HCT116 (cell line): ENCODE results near the gene BBS9. TPM values are rescaled to one million over a fixed set of nuclear protein-coding genes. Genes with fewer than 3 reads are reported as not detected.

ENCODE experiments used
- ATAC-seq: fragments of 200-7000 bp; cut with Tn5 transposase; 2 replicates; pipeline ENCODE4 v1.9.1; 2020; ENCODE audit warnings: mild to moderate bottlenecking, moderate library complexity
- BruUV-seq: library from RNA; stranded (reverse); fragments of 400-500 nt; replicated peaks from 2 replicates; lab custom pipeline; 2021; lab: Mats Ljungman, UMichigan
- CTCF ChIA-PET: fragments of 300-600 bp; sonication (Branson Sonifier 250); formaldehyde crosslinking; loops from one replicate; lab custom pipeline; 2021; ENCODE audit warnings: antibody characterized with exemption; lab: Charles Lee
- POLR2A ChIA-PET: fragments of 300-600, 350-600 bp; sonication (Branson Sonifier 250); formaldehyde crosslinking; loops from one replicate; lab custom pipeline; 2021; ENCODE audit warnings: antibody characterized with exemption; lab: Charles Lee
- RAD21 ChIA-PET, 2 experiments: fragments of 300-600 bp; sonication (Branson Sonifier 250); formaldehyde crosslinking; loops; one replicate each; lab custom pipeline; 2023; ENCODE audit warnings: low total read pairs in 2 of 2; ENCODE audit not compliant: uncharacterized antibody in 2 of 2, unreplicated experiment in 2 of 2, low non-redundant PET in 1 of 2; lab: Charles Lee
- DNase-seq: peaks from one replicate; pipeline ENCODE4 v3.0.0-alpha.2; 2010; ENCODE audit warnings: low read depth, low spot score
- H2AFZ ChIP-seq: fragments of 200-600 bp; shearing (Covaris generic), sonication (generic); 2 replicates; pipeline ENCODE4 v1.6.1; 2017; ENCODE audit warnings: low read depth, mixed run types, mixed read lengths, antibody characterized with exemption, low read length; ENCODE audit not compliant: poor library complexity, severe bottlenecking
- H3K27ac ChIP-seq: 2 replicates; pipeline ENCODE4 v1.5.1; 2012; ENCODE audit warnings: low read depth, low read length
- H3K27me3 ChIP-seq: fragments of 200-600 bp; sonication (generic); 2 replicates; pipeline ENCODE4 v1.6.1; 2016; ENCODE audit warnings: mixed run types, low read length, mixed read lengths; ENCODE audit not compliant: insufficient read depth
- H3K36me3 ChIP-seq, 2 experiments: fragments of 200-500 bp in 1 of 2; fragments of 200-600 bp in 1 of 2; sonication (Bioruptor generic) in 1 of 2; sonication (generic) in 1 of 2; 2 replicates each; pipeline versions ENCODE4 v1.5.1 to v1.6.1; 2014 to 2016; ENCODE audit warnings: low read length in 2 of 2, inconsistent platforms in 1 of 2, mixed read lengths in 1 of 2, mixed run types in 1 of 2; ENCODE audit not compliant: insufficient read depth in 2 of 2, control insufficient read depth in 1 of 2
- H3K4me1 ChIP-seq, 2 experiments: fragments of 200-600 bp in 1 of 2; sonication (generic) in 1 of 2; 2 replicates each; pipeline versions ENCODE4 v1.5.1 to v1.6.1; 2012 to 2017; ENCODE audit warnings: low read length in 2 of 2, inconsistent platforms in 1 of 2, mild to moderate bottlenecking in 1 of 2, mixed read lengths in 1 of 2, mixed run types in 1 of 2, moderate library complexity in 1 of 2; ENCODE audit not compliant: insufficient read depth in 2 of 2, control insufficient read depth in 1 of 2
- H3K4me2 ChIP-seq: fragments of 200-600 bp; sonication (generic); 2 replicates; pipeline ENCODE4 v1.6.1; 2017; ENCODE audit warnings: mixed run types, low read length, mixed read lengths
- H3K4me3 ChIP-seq, 2 experiments: fragments of 200-600 bp in 1 of 2; sonication (generic) in 1 of 2; replicated peaks in 1 of 2; 2 replicates each; pipeline ENCODE4 v1.5.1; 2011 to 2016; ENCODE audit warnings: low read length in 2 of 2, control low read depth in 1 of 2, low read depth in 1 of 2, mild to moderate bottlenecking in 1 of 2, mixed read lengths in 1 of 2, mixed run types in 1 of 2
- H3K79me2 ChIP-seq: fragments of 200-600 bp; sonication (generic); 2 replicates; pipeline ENCODE4 v1.6.1; 2017; ENCODE audit warnings: mild to moderate bottlenecking, mixed run types, low read length, moderate library complexity, mixed read lengths; ENCODE audit not compliant: insufficient read depth
- H3K9ac ChIP-seq: fragments of 200-600 bp; sonication (generic); 2 replicates; pipeline ENCODE4 v1.6.1; 2016; ENCODE audit warnings: low read length, mixed read lengths
- H3K9me2 ChIP-seq: fragments of 200-600 bp; sonication (generic), shearing (Covaris generic); 2 replicates; pipeline ENCODE4 v1.6.1; 2017; ENCODE audit warnings: mixed run types, mild to moderate bottlenecking, moderate library complexity; ENCODE audit not compliant: insufficient read depth
- H3K9me3 ChIP-seq, 2 experiments: fragments of 200-500 bp in 1 of 2; fragments of 200-600 bp in 1 of 2; sonication (Bioruptor generic) in 1 of 2; sonication (generic) in 1 of 2; 2 replicates each; pipeline ENCODE4 v1.6.1; 2014 to 2017; ENCODE audit warnings: low read length in 2 of 2, mixed read lengths in 2 of 2, inconsistent platforms in 1 of 2, low read depth in 1 of 2, mild to moderate bottlenecking in 1 of 2, mixed run types in 1 of 2, moderate library complexity in 1 of 2; ENCODE audit not compliant: control insufficient read depth in 1 of 2, insufficient read depth in 1 of 2
- H4K20me1 ChIP-seq: fragments of 200-600 bp; sonication (generic), shearing (Covaris generic); 2 replicates; pipeline ENCODE4 v1.6.1; 2017; ENCODE audit warnings: mixed run types, mild to moderate bottlenecking, moderate library complexity; ENCODE audit not compliant: insufficient read depth
- EGR1 ChIP-seq: IDR thresholded peaks from 2 replicates; pipeline ENCODE4 v1.6.1; 2012; ENCODE audit warnings: low read depth
- ELF1 ChIP-seq: IDR thresholded peaks from 2 replicates; pipeline ENCODE4 v1.6.1; 2012; ENCODE audit warnings: low read depth, borderline replicate concordance
- EZH2 ChIP-seq: fragments of 200-600 bp; sonication (generic); IDR thresholded peaks from 2 replicates; pipeline ENCODE4 v1.6.1; 2017; ENCODE audit warnings: antibody characterized with exemption, mixed run types
- FOSL1 ChIP-seq: IDR thresholded peaks from 2 replicates; pipeline ENCODE4 v1.6.1; 2012; ENCODE audit warnings: low read depth
- JUND ChIP-seq: IDR thresholded peaks from 2 replicates; pipeline ENCODE4 v1.6.1; 2012
- POLR2A ChIP-seq: IDR thresholded peaks from 2 replicates; pipeline ENCODE4 v1.7.0; 2011; ENCODE audit warnings: borderline replicate concordance; ENCODE audit not compliant: insufficient read depth, insufficient read length; ENCODE audit errors: extremely low read depth
- POLR2AphosphoS5 ChIP-seq: IDR thresholded peaks from 2 replicates; pipeline ENCODE4 v1.6.1; 2011; ENCODE audit warnings: mild to moderate bottlenecking, low read depth, low read length, moderate library complexity
- RAD21 ChIP-seq: IDR thresholded peaks from 2 replicates; pipeline ENCODE4 v1.6.1; 2012; ENCODE audit warnings: low read depth, mild to moderate bottlenecking
- SIN3A ChIP-seq: IDR thresholded peaks from 2 replicates; pipeline ENCODE4 v1.6.1; 2012; ENCODE audit warnings: low read depth
- SP1 ChIP-seq: IDR thresholded peaks from 2 replicates; pipeline ENCODE4 v1.6.1; 2012; ENCODE audit warnings: low read depth
- ZFX ChIP-seq: fragments of 450-650 bp; IDR thresholded peaks from 2 replicates; pipeline ENCODE4 v1.6.1; 2017
- intact Hi-C: fragments of 100-400 bp; cut with micrococcal nuclease; formaldehyde crosslinking; loops from 2 replicates; pipeline ENCODE4 v1.10.0; 2022
- total RNA-seq: library from RNA; stranded (reverse); gene quantifications from one replicate; pipeline ENCODE4 v1.2.1, GENCODE V29; 2021; ENCODE audit not compliant: unreplicated experiment
- TF ChIP-seq, protein P1 (sequence below): IDR thresholded peaks from 2 replicates; pipeline ENCODE4 v1.6.1; 2012
- TF ChIP-seq, protein P2 (sequence below): IDR thresholded peaks from 2 replicates; pipeline ENCODE4 v1.6.1; 2012
- TF ChIP-seq, protein P3 (sequence below): IDR thresholded peaks from 2 replicates; pipeline ENCODE4 v1.6.1; 2012; ENCODE audit warnings: low read depth
- TF ChIP-seq, protein P4 (sequence below): IDR thresholded peaks from 2 replicates; pipeline ENCODE4 v1.6.1; 2011; ENCODE audit warnings: mild to moderate bottlenecking, low read length, moderate library complexity; ENCODE audit not compliant: insufficient replicate concordance; ENCODE audit errors: extremely low read depth

BBS9 gene
- total RNA-seq, 1 experiment from 2014 or later = 7.1 TPM

DNA sequence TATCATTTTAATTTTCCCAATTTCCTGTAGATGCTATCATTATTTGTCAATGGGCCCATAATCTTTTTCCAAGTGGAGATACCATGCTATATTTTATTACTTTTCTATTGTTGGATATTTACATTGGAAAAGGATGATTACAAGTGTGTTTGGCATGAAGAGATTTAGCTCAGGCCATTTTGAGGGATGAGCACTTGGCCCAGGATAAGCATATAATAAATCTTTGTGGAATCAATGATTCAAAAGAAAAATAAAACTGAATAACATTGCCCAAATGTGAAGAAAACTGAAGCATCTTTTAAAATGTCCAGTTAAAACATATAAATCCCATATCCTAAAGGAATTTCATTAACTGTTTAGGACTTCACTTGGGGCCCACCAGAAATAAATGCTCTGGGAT lies 515.1 kb downstream of the BBS9 start:
- intact Hi-C loops = no loop called here
- Histone ChIP-seq H3K79me2 (no peaks in the 10 kb centered on the region), H3K4me2 (no peak overlapping the region), H3K36me3 (no peaks in the 10 kb centered on the region), H3K9ac (no peak overlapping the region), H3K9me3 (no peaks in the 10 kb centered on the region), H3K27ac (no peak overlapping the region), H4K20me1 (no peaks in the 10 kb centered on the region), H3K4me1 (no peaks in the 10 kb centered on the region), H2AFZ (no peak overlapping the region), H3K4me3 (no peak overlapping the region), H3K9me2 (no peaks in the 10 kb centered on the region), H3K27me3 (no peaks in the 10 kb centered on the region)
- no peak for DNase-seq
- BruUV-seq = no TSS peak
- RAD21 ChIA-PET = no interaction called here
- POLR2A ChIA-PET = no interaction called here
- TF ChIP-seq SP1 (no peak), FOSL1 (no peak), ZFX (no peak), JUND (no peak), POLR2AphosphoS5 (no peak), SIN3A (no peak), POLR2A (no peak), RAD21 (no peak), EGR1 (no peak), EZH2 (no peak), ELF1 (no peak)
- TF ChIP-seq, protein P1, sequence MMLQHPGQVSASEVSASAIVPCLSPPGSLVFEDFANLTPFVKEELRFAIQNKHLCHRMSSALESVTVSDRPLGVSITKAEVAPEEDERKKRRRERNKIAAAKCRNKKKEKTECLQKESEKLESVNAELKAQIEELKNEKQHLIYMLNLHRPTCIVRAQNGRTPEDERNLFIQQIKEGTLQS = no peak
- TF ChIP-seq, protein P2, sequence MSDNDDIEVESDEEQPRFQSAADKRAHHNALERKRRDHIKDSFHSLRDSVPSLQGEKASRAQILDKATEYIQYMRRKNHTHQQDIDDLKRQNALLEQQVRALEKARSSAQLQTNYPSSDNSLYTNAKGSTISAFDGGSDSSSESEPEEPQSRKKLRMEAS = no peak
- TF ChIP-seq, protein P3, sequence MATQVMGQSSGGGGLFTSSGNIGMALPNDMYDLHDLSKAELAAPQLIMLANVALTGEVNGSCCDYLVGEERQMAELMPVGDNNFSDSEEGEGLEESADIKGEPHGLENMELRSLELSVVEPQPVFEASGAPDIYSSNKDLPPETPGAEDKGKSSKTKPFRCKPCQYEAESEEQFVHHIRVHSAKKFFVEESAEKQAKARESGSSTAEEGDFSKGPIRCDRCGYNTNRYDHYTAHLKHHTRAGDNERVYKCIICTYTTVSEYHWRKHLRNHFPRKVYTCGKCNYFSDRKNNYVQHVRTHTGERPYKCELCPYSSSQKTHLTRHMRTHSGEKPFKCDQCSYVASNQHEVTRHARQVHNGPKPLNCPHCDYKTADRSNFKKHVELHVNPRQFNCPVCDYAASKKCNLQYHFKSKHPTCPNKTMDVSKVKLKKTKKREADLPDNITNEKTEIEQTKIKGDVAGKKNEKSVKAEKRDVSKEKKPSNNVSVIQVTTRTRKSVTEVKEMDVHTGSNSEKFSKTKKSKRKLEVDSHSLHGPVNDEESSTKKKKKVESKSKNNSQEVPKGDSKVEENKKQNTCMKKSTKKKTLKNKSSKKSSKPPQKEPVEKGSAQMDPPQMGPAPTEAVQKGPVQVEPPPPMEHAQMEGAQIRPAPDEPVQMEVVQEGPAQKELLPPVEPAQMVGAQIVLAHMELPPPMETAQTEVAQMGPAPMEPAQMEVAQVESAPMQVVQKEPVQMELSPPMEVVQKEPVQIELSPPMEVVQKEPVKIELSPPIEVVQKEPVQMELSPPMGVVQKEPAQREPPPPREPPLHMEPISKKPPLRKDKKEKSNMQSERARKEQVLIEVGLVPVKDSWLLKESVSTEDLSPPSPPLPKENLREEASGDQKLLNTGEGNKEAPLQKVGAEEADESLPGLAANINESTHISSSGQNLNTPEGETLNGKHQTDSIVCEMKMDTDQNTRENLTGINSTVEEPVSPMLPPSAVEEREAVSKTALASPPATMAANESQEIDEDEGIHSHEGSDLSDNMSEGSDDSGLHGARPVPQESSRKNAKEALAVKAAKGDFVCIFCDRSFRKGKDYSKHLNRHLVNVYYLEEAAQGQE = no peak
- TF ChIP-seq, protein P4, sequence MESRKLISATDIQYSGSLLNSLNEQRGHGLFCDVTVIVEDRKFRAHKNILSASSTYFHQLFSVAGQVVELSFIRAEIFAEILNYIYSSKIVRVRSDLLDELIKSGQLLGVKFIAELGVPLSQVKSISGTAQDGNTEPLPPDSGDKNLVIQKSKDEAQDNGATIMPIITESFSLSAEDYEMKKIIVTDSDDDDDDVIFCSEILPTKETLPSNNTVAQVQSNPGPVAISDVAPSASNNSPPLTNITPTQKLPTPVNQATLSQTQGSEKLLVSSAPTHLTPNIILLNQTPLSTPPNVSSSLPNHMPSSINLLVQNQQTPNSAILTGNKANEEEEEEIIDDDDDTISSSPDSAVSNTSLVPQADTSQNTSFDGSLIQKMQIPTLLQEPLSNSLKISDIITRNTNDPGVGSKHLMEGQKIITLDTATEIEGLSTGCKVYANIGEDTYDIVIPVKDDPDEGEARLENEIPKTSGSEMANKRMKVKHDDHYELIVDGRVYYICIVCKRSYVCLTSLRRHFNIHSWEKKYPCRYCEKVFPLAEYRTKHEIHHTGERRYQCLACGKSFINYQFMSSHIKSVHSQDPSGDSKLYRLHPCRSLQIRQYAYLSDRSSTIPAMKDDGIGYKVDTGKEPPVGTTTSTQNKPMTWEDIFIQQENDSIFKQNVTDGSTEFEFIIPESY = no peak
- ATAC-seq = no peak
- CTCF ChIA-PET = no interaction called here
